CD4-positive, CD25-positive, alpha-beta regulatory T cell (primary cell): ENCODE data around the gene ASIC2. TPM values are rescaled to one million over a fixed set of nuclear protein-coding genes. Genes with fewer than 3 reads are reported as not detected.

Experiments used
- ATAC-seq, 2 donors: fragments of 150-1000 bp; cut with Tn5 transposase; one replicate each; pipeline ENCODE4 v1.10.0; 2021; ENCODE audit warnings: low read depth in 2 of 2, moderate number of reproducible peaks in 2 of 2, moderate library complexity in 1 of 2
- DNase-seq, 3 donors: peaks; one replicate each; pipeline versions ENCODE4 v3.0.0 to v3.0.0-alpha.2; 2012 to 2022; ENCODE audit warnings: mixed read lengths in 1 of 3
- H3K27ac ChIP-seq: one replicate; pipeline ENCODE4 v1.7.0; 2013; ENCODE audit warnings: mild to moderate bottlenecking, low read length; ENCODE audit not compliant: insufficient read depth, poor library complexity, severe bottlenecking
- H3K27me3 ChIP-seq: one replicate; pipeline ENCODE4 v1.7.0; 2013; ENCODE audit warnings: low read length; ENCODE audit not compliant: control insufficient read depth, insufficient read depth
- H3K36me3 ChIP-seq: one replicate; pipeline ENCODE4 v1.7.0; 2013; ENCODE audit warnings: mild to moderate bottlenecking, low read length, moderate library complexity; ENCODE audit not compliant: control insufficient read depth, insufficient read depth
- H3K4me1 ChIP-seq: 2 replicates; pipeline ENCODE4 v1.7.0; 2013; ENCODE audit warnings: mild to moderate bottlenecking, low read length; ENCODE audit not compliant: insufficient read depth, control insufficient read depth, poor library complexity, severe bottlenecking
- H3K4me3 ChIP-seq: one replicate; pipeline ENCODE4 v1.7.0; 2013; ENCODE audit warnings: low read depth, mild to moderate bottlenecking, low read length, moderate library complexity
- H3K9me3 ChIP-seq, 2 experiments: 1 replicate in 1 of 2; 2 replicates in 1 of 2; pipeline ENCODE4 v1.7.0; 2013; ENCODE audit warnings: low read length in 2 of 2, mild to moderate bottlenecking in 1 of 2, moderate library complexity in 1 of 2; ENCODE audit not compliant: control insufficient read depth in 2 of 2
- H3K27ac Mint-ChIP-seq, 3 donors: one replicate each; pipeline ENCODE4 v1.8.0; 2020 to 2022; ENCODE audit warnings: mild to moderate bottlenecking in 3 of 3, mixed read lengths in 3 of 3, moderate library complexity in 2 of 3
- H3K27me3 Mint-ChIP-seq: one replicate; pipeline ENCODE4 v1.8.0; 2022; ENCODE audit warnings: mild to moderate bottlenecking, mixed read lengths
- H3K36me3 Mint-ChIP-seq: one replicate; pipeline ENCODE4 v1.8.0; 2020; ENCODE audit warnings: mixed read lengths
- H3K4me1 Mint-ChIP-seq, 4 donors: one replicate each; pipeline ENCODE4 v1.8.0; 2020 to 2022; ENCODE audit warnings: mixed read lengths in 4 of 4, mild to moderate bottlenecking in 1 of 4
- H3K4me3 Mint-ChIP-seq, 4 donors: one replicate each; pipeline ENCODE4 v1.8.0; 2020 to 2022; ENCODE audit warnings: mild to moderate bottlenecking in 4 of 4, mixed read lengths in 4 of 4, moderate library complexity in 3 of 4
- H3K9me3 Mint-ChIP-seq, 7 donors: one replicate each; pipeline ENCODE4 v1.8.0; 2020 to 2022; ENCODE audit warnings: mixed read lengths in 7 of 7, mild to moderate bottlenecking in 3 of 7, moderate library complexity in 2 of 7
- polyA plus RNA-seq, 4 donors: library from polyadenylated mRNA; unstranded; fragments of 300-500 nt; fragmentation: Illumina TruSeq; gene quantifications; one replicate each; pipeline ENCODE4 v1.2.3, GENCODE V29; 2021
- total RNA-seq: library from RNA; stranded (reverse); gene quantifications from one replicate; pipeline ENCODE4 v1.2.3, GENCODE V29; 2022

The ASIC2 gene
- total and polyA plus RNA-seq, 5 donors from 2014 or later = not detected

DNA sequence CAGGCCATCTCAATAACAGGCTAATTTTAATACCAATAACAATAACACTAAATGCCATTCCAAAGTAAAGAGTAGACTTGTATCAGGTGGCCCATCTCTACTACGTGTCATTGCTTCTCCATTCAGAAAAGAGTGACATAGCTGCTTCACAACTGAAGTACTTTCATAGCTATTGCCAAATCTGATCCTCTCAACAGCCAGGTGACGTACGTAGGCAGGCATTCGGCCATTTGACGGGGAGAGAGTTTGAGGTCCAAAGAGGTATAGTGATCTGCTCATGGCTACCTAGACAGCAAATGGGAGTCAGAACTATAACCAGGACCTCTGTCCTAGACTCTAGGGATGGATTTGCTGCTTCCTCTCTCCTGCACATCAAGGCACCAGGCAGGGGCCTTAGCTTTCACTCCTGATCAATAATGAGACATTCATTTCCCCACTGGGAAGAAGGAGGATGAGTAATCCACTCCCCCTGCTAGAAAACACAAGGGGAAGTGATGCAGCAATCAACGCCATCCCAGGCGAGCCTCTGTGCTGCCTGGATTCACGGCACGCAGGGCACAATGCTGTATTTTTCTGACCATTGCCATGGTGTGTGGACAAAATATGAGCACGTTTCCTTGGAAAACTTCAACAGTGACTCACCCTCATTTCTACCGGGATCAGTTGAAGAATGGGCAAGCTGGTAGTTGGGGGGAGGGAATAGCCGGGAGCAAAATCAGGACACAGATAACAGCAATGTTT, 220.5 kb downstream of the ASIC2 start:
- Mint-ChIP-seq H3K36me3 (no peaks in the 10 kb centered on the region), H3K27me3 (peaks cover 31% of the 10 kb centered on the region), H3K4me1 (no peaks in the 10 kb centered on the region), H3K4me3 (no peak overlapping the region), H3K27ac (no peak overlapping the region), H3K9me3 (peaks cover 0 to 3% (median 0%) of the 10 kb centered on the region in 7 donors)
- Histone ChIP-seq H3K27me3 (peaks cover 6% of the 10 kb centered on the region), H3K27ac (no peak overlapping the region), H3K4me1 (no peaks in the 10 kb centered on the region), H3K36me3 (no peaks in the 10 kb centered on the region), H3K9me3 (no peaks in the 10 kb centered on the region), H3K4me3 (no peak overlapping the region)
- ATAC-seq = no peak
- DNase-seq = no peak

DNA sequence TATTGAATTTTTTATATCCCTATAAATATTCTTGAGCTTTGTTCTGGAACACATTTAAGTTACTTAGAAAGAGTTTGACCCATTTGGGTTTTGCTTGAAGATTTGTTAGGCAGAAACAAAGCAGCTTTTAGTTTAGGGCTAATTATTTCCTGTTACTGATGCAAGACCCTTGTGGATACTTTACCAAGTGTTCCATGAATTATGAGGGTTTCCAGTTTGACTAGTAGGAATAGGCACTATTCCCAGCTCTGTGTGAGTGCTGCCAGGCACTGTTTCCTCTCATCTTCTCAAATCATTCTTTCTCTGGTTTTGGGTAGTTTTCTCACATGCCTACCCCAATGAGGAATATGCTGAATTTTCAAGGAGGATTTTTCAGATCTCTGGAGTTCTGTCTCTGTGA, 221.4 kb downstream of the ASIC2 start:
- H3K4me1 Mint-ChIP-seq = no peaks in the 10 kb centered on the region
- H3K4me3 Mint-ChIP-seq = no peak overlapping the region
- H3K27me3 ChIP-seq = peaks cover 6% of the 10 kb centered on the region
- H3K9me3 ChIP-seq = no peaks in the 10 kb centered on the region
- no peak overlapping the region for H3K27ac ChIP-seq
- DNase-seq (no peak), ATAC-seq (no peak)
- no peaks in the 10 kb centered on the region for H3K36me3 ChIP-seq
- H3K4me1 ChIP-seq = no peaks in the 10 kb centered on the region
- H3K4me3 ChIP-seq = no peak overlapping the region
- peaks cover 0 to 5% (median 0%) of the 10 kb centered on the region in 7 donors for H3K9me3 Mint-ChIP-seq
- H3K27ac Mint-ChIP-seq = no peak overlapping the region
- no peaks in the 10 kb centered on the region for H3K36me3 Mint-ChIP-seq
- H3K27me3 Mint-ChIP-seq = peaks cover 22% of the 10 kb centered on the region

DNA sequence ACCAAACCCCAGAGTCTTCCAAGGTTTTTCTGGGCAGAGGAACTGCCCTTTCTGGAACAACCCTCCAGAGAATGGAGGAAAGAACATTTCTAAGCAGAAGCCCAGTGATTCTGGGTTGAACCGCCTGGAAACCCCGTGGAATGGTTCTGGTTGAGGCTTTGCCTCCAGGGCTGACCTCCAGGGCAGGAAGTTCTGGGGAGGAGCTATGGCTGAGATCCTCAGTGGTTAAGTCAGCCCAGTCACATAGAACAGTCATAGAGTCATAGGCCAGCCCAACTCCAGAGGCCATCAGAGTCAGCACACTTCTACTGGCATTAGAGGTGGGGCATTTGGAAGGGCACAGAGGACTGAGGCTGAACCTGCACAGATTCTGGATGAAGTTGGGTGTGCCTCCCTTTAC, 235.5 kb downstream of the ASIC2 start:
- H3K9me3 ChIP-seq = no peaks in the 10 kb centered on the region
- no peak overlapping the region for H3K27ac Mint-ChIP-seq

DNA sequence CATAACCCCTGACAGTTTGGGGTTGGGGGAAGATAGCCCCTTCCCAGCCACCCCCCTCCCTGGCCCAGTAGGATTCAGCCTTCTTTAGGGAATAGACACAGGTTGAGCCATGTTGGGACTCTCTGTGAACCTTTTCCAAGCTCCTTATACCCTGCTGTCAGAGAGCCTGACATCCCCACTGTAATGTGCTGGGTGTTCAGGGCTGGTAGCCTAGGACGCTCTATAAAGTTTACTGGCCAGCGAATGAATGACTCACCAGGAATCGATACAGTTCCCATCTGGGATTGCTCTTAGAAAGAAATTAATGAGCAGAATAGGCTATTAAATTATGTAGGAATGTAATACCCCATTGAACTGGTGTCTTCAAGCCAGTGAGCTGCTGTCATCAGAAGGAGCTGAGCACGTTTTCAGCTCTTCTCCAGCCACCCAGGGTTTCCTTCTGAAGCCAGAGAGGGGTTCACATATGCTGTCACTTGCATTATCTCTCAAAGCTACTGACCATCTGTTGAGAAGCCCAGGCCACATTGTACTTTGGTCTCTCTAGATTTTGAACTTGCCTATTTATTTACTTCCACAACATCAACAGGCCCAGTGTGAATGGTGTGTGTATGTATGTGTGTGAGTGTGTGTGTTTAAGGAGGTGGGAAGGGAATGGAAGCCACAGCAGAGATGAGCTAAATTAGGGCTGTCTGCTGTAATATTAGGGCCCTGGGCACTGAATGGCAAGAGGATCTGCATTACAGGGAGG, 236.5 kb downstream of the ASIC2 start:
- no peak for DNase-seq
- Histone ChIP-seq H3K27ac (no peak overlapping the region), H3K36me3 (no peaks in the 10 kb centered on the region), H3K9me3 (no peaks in the 10 kb centered on the region), H3K27me3 (peaks cover 3% of the 10 kb centered on the region), H3K4me1 (no peaks in the 10 kb centered on the region), H3K4me3 (no peak overlapping the region)
- Mint-ChIP-seq H3K27ac (no peak overlapping the region), H3K4me1 (no peaks in the 10 kb centered on the region), H3K9me3 (peaks cover 0 to 4% (median 0%) of the 10 kb centered on the region in 7 donors), H3K27me3 (peaks cover 12% of the 10 kb centered on the region), H3K36me3 (no peaks in the 10 kb centered on the region), H3K4me3 (no peak overlapping the region)
- ATAC-seq = no peak

More for the DNA sequence above, 235.5 kb downstream of the ASIC2 start:
- H3K27me3 Mint-ChIP-seq = peaks cover 9% of the 10 kb centered on the region
- no peak for ATAC-seq
- Histone ChIP-seq H3K27me3 (no peaks in the 10 kb centered on the region), H3K4me3 (no peak overlapping the region), H3K36me3 (no peaks in the 10 kb centered on the region), H3K4me1 (no peaks in the 10 kb centered on the region), H3K27ac (no peak overlapping the region)
- no peak overlapping the region for H3K4me3 Mint-ChIP-seq
- no peak for DNase-seq
- no peaks in the 10 kb centered on the region for H3K36me3 Mint-ChIP-seq
- no peaks in the 10 kb centered on the region for H3K4me1 Mint-ChIP-seq
- peaks cover 0 to 4% (median 0%) of the 10 kb centered on the region in 7 donors for H3K9me3 Mint-ChIP-seq

DNA sequence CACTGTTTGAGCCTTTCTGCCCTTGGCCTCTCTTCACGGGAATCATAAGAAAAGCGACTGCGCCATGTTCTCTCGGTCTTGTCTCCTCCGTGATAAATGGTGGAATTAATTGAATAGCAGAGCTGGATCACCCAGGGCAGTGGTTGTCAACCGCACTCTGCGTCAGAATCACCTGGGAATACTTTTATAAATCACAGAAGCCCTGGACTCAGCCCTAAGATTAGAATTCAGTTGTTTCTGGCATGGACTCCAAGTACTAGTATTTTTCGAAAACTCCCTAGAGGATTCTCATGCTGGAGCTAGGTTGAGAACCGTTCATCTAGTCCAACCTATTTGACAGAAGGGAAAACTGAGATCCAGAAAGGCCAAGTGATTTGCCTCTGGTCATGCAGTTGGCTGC, 237.3 kb downstream of the ASIC2 start:
- Mint-ChIP-seq H3K36me3 (no peaks in the 10 kb centered on the region), H3K4me3 (no peak overlapping the region), H3K9me3 (peaks cover 0 to 2% (median 0%) of the 10 kb centered on the region in 7 donors), H3K27me3 (peaks cover 12% of the 10 kb centered on the region), H3K27ac (no peak overlapping the region), H3K4me1 (no peaks in the 10 kb centered on the region)
- ATAC-seq (no peak), DNase-seq (no peak)
- peaks cover 3% of the 10 kb centered on the region for H3K27me3 ChIP-seq
- no peak overlapping the region for H3K4me3 ChIP-seq
- no peak overlapping the region for H3K27ac ChIP-seq
- no peaks in the 10 kb centered on the region for H3K4me1 ChIP-seq
- no peaks in the 10 kb centered on the region for H3K9me3 ChIP-seq
- no peaks in the 10 kb centered on the region for H3K36me3 ChIP-seq

DNA sequence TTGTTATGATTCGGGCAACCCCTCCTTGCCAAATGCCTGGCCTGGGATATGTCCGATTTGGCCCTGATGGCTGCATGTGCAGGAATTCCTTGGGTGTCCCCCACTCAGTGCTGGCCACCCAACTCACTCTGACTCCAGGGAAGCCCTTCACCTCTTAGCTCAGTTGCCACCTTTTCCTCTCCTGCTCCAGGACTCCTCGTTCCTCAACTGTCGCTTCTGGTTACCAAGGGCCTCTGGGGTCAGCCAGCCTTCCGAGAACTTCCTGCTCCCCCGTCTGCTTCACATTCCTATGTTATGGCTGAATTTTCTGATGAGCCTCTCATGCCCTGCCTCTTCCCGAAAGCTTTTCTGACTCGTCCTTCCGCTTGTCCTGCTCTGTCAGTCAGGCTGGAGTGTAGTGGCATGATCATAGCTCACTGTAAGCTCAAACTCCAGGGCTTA, 237.9 kb downstream of the ASIC2 start:
- Histone ChIP-seq H3K27me3 (peaks cover 5% of the 10 kb centered on the region), H3K4me1 (no peaks in the 10 kb centered on the region), H3K27ac (no peak overlapping the region), H3K36me3 (no peaks in the 10 kb centered on the region), H3K9me3 (no peaks in the 10 kb centered on the region), H3K4me3 (no peak overlapping the region)
- H3K4me1 Mint-ChIP-seq = no peaks in the 10 kb centered on the region
- ATAC-seq (no peak), DNase-seq (no peak)
- no peaks in the 10 kb centered on the region for H3K36me3 Mint-ChIP-seq
- H3K27ac Mint-ChIP-seq = no peak overlapping the region
- no peak overlapping the region for H3K4me3 Mint-ChIP-seq
- peaks cover 0 to 2% (median 0%) of the 10 kb centered on the region in 7 donors for H3K9me3 Mint-ChIP-seq
- peaks cover 12% of the 10 kb centered on the region for H3K27me3 Mint-ChIP-seq

DNA sequence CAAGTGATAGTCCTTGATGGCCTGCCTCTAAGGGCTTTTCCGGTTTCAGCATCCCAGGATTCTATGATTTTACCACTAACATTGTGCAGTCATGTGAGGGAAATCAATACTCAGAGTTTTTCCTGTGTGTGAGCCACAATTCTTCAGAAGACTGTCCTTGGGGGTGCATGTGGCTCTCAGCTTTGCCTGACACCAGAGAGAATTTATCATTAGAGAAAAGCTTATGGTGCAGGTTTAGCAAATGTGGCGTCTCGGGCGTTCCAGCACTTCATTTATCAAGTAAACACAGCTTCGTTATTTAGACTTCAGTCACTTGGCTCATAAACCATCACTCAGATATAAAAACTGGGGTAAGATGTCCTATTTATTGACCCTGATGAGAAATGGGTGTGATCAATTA, 238.7 kb downstream of the ASIC2 start:
- ATAC-seq (no peak), DNase-seq (no peak)
- Histone ChIP-seq H3K36me3 (no peaks in the 10 kb centered on the region), H3K27me3 (peaks cover 5% of the 10 kb centered on the region), H3K4me3 (no peak overlapping the region), H3K4me1 (no peaks in the 10 kb centered on the region), H3K27ac (no peak overlapping the region), H3K9me3 (no peaks in the 10 kb centered on the region)
- Mint-ChIP-seq H3K27ac (peak overlapping the region in 1 of 3 donors; percentile 43), H3K4me3 (no peak overlapping the region), H3K4me1 (no peaks in the 10 kb centered on the region), H3K27me3 (peaks cover 12% of the 10 kb centered on the region), H3K9me3 (peaks cover 0 to 2% (median 0%) of the 10 kb centered on the region in 7 donors), H3K36me3 (no peaks in the 10 kb centered on the region)
